Measurements from ENCODE around the gene CXXC5.

The CXXC5 gene

DNA sequence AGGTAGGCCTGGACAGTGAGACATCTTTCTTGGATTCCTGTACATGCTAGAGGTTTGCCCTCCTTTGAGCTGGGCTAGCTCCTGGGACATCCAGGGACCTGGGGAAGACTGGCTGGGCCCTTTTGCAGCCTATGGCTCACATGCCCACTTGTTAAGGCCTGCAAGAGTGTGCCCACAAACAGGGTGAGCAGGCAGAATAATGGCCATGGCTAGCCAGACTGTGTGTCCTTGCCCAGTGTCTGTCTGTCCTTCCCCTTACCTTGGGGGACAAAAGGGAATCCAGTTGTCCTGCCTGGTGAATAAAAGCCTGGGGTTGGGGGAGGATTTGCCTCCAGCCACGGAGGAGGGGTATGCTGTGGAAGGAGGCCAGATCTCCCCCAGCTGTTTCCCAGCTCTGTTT, 13.0 kb upstream of the CXXC5 start:
- TF ChIP-seq, protein P1, sequence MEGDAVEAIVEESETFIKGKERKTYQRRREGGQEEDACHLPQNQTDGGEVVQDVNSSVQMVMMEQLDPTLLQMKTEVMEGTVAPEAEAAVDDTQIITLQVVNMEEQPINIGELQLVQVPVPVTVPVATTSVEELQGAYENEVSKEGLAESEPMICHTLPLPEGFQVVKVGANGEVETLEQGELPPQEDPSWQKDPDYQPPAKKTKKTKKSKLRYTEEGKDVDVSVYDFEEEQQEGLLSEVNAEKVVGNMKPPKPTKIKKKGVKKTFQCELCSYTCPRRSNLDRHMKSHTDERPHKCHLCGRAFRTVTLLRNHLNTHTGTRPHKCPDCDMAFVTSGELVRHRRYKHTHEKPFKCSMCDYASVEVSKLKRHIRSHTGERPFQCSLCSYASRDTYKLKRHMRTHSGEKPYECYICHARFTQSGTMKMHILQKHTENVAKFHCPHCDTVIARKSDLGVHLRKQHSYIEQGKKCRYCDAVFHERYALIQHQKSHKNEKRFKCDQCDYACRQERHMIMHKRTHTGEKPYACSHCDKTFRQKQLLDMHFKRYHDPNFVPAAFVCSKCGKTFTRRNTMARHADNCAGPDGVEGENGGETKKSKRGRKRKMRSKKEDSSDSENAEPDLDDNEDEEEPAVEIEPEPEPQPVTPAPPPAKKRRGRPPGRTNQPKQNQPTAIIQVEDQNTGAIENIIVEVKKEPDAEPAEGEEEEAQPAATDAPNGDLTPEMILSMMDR (IDR thresholded peaks at IDR 0.05; ENCODE audit: low read length, missing control alignments): no peak
- DNase-seq (ENCODE audit: low read depth): no peak
- H3K4me3 ChIP-seq (replicated peaks; ENCODE audit: low read depth, low read length): no peak overlapping the region

DNA sequence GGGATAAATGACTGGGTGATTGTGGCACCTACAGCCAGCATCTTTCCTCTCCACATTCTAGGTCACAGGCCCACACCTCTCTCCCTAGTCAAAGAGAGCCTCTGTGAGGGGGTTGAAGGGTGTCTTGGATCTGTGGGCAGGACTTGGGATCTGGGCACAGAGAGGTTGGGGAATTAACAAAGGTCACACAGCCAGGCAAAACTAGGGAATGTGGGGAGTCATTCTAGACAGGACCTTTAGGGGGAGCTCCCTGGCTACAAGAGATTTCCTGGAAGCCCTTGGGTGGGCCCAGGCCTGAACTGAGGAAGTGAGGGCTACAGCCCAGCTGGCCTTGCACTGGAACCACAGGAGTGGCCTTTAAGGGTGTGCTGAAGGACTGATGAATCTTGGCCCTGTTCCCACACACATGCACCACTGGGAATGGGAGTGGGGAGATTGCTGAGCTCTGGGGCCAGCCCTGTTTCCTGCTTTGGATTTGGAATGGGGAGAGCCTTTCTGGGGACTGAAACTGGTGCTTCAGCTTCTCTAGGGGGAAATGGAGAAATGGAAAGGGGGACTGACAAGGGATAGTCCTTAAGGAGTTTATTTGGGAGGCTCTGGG, 12.4 kb upstream of the CXXC5 start:
- H3K4me3 ChIP-seq (replicated peaks; ENCODE audit: low read depth, low read length): no peak overlapping the region
- peak; percentile 95 for DNase-seq (ENCODE audit: low read depth)
- TF ChIP-seq, protein P1 (IDR thresholded peaks at IDR 0.05; ENCODE audit: low read length, missing control alignments): peak; percentile 76

DNA sequence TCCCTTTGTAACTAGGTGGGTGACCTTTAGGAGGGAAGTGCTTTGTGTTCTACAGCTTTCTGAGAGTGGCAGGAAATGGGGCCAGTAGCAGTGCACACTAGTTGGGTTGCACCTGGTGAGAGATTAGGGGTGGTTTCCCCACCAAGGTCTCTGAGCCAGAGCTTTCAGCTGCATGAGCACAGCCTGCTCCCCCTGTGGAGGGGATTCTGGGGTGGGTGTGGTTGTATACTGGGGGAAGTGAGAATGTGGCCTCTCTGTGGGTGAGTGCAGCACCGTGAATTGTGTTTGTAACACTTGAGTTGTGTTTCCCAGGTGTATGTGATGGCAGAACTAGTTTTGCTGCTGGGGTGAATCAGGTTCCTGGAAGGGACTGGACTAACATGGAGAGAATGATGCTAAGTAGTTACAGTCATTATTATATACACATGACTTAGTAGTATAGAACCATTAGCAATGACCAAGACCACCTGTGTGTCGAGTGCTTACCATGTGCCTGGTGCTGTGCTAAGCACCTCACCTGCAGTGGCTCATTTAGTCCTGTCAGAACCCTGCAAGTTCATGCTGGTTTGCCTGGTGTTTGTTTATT, 11.8 kb upstream of the CXXC5 start:
- no peak overlapping the region for H3K4me3 ChIP-seq (replicated peaks; ENCODE audit: low read depth, low read length)
- no peak for DNase-seq (ENCODE audit: low read depth)

DNA sequence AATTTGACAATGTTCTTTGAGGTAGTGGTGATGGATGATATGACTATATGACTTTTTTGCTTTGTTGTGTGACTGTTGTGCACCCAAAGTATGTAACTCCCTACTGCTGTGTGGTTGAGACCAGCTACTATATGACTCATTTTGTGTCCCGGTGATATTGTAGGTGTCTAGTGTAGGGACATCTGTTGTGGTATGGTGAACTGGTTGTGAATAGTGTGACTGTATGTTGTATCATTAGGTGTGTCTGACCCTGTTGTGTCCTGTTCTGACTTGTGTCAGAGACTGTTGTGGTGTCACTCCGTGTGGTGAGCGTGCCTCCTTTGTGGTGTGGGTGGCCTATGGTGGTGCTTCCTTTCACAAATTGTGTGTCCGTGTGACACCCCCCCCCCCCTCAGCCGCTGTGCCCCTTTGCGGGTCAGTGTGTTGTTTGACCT, 11.2 kb upstream of the CXXC5 start:
- TF ChIP-seq, protein P1 (IDR thresholded peaks at IDR 0.05; ENCODE audit: low read length, missing control alignments): no peak
- H3K4me3 ChIP-seq (replicated peaks; ENCODE audit: low read depth, low read length): peak overlapping the region; percentile 41
- no peak for DNase-seq (ENCODE audit: low read depth)

More for the DNA sequence above, 11.8 kb upstream of the CXXC5 start:
- TF ChIP-seq, protein P1 (IDR thresholded peaks at IDR 0.05; ENCODE audit: low read length, missing control alignments): no peak

DNA sequence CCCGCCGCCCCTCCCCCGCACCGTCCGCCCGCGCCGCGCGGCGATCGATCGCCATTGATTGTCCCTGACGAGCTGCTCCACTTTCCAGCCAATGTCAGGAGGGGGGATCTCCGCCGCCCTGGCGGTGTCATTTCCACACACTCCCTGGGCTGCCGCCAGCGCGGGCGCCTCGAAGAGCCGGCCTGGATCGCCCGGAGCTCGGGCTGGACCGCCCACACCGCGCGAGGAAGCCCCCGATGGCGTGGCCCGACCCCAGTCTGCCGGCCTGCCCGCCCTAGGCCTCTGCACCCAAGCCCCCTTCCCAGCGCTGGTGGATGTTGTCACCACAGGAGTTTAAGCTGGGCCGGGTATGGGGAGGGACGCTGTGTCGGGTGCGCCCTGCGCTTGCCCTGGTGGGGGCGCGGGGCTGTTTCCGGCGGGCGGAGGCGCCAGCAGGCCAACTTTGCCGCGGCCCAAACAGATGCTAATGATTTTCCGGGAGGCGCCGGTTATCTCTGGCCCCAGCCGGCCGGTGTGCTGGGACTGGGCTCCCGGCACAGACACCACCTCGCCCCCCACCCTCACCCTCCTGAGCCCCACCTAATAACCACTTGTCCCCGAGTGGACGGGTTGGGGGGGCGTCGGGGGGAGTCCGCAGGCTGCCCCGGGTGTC, 10.6 kb upstream of the CXXC5 start:
- H3K4me3 ChIP-seq (replicated peaks; ENCODE audit: low read depth, low read length): peak overlapping the region; percentile 41
- peak; percentile 76 for DNase-seq (ENCODE audit: low read depth)
- TF ChIP-seq, protein P1 (IDR thresholded peaks at IDR 0.05; ENCODE audit: low read length, missing control alignments): no peak

DNA sequence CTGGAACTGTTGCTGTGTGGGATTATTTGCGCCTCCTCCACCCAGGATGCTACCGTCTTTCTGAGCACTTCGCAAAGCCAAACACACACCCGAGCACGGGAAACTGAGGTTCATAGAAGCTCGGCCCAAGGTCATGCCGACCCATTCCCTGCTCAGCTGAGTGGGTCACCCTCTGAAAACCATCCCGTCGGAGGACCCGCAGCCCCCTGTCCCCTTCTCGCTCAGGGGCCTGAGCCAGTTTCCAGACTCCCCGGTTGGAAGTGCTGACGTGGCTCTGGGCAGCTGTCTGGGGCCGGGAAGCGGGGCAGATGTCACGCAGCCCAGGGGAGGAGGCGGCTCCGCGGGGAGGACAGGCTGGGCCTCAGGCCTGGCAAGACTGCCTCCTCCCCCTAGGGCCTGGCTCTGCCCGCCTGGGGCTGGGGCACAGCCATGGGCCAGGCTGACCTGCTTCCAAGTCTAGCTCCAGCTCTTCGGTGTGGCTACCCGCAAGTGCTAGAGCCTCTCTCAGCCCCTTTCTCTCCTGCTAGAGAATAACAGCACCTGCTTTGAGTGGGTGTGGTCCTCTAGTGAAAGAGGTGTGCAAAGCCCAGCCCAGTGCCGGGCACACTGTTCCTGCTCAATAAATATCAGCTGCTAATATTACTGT, 9.9 kb upstream of the CXXC5 start:
- DNase-seq (ENCODE audit: low read depth): peak; percentile 65
- TF ChIP-seq, protein P1 (IDR thresholded peaks at IDR 0.05; ENCODE audit: low read length, missing control alignments): no peak
- H3K4me3 ChIP-seq (replicated peaks; ENCODE audit: low read depth, low read length): peak overlapping the region; percentile 41

Data from fibroblast of pulmonary artery (primary cell).